VCaP (cell line): Measurements from ENCODE around the gene WDR1.

Experiments used
- H3K27ac ChIP-seq: fragments of 450-650 bp; 2 replicates; pipeline ENCODE4 v1.5.1; 2017
- CTCF ChIP-seq: fragments of 450-650 bp; conservative IDR thresholded peaks from 2 replicates; pipeline ENCODE4 v1.5.1; 2017; ENCODE audit warnings: mild to moderate bottlenecking, moderate library complexity

The WDR1 gene

GRCh38 chr4:10035130-10035529, 81.5 kb downstream of the WDR1 start:
- no peak for TF ChIP-seq CTCF

GRCh38 chr4:10034612-10035104, 81.9 kb downstream of the WDR1 start:
- TF ChIP-seq CTCF, result no peak
- H3K27ac ChIP-seq, result no peak overlapping the region

More at GRCh38 chr4:10035130-10035529, 81.5 kb downstream of the WDR1 start:
- H3K27ac ChIP-seq, result no peak overlapping the region

- H3K27ac ChIP-seq, result no peak overlapping the region
- TF ChIP-seq CTCF, result no peak
Measured at GRCh38 chr4:10034136-10034535, 82.5 kb downstream of the WDR1 start.

GRCh38 chr4:10033191-10033881, 83.3 kb downstream of the WDR1 start:
- no peak for TF ChIP-seq CTCF
- H3K27ac ChIP-seq, result no peak overlapping the region

- no peak for TF ChIP-seq CTCF
Measured at GRCh38 chr4:10032625-10033024, 84.0 kb downstream of the WDR1 start.

GRCh38 chr4:10031668-10032590, 84.7 kb downstream of the WDR1 start:
- no peak for TF ChIP-seq CTCF
- H3K27ac ChIP-seq, result no peak overlapping the region

More at GRCh38 chr4:10032625-10033024, 84.0 kb downstream of the WDR1 start:
- no peak overlapping the region for H3K27ac ChIP-seq

- TF ChIP-seq CTCF, result no peak
Measured at GRCh38 chr4:10030972-10031667, 85.5 kb downstream of the WDR1 start.

More at GRCh38 chr4:10030972-10031667, 85.5 kb downstream of the WDR1 start:
- no peak overlapping the region for H3K27ac ChIP-seq
